H9 (cell line): ENCODE measurements around the gene TRMT1L. TPM values are rescaled to one million over a fixed set of nuclear protein-coding genes. Genes with fewer than 3 reads are reported as not detected.

Source experiments
- DNase-seq: peaks from one replicate; pipeline ENCODE4 v3.0.0-alpha.2; 2017
- H2AFZ ChIP-seq: one replicate; pipeline ENCODE4 v1.6.1; 2013; ENCODE audit warnings: mild to moderate bottlenecking, low read length, control low read depth, moderate library complexity
- H2AK5ac ChIP-seq: 2 replicates; pipeline ENCODE4 v1.6.1; 2013; ENCODE audit warnings: low read length, control low read depth, mixed read lengths; ENCODE audit not compliant: insufficient read length
- H2BK120ac ChIP-seq: one replicate; pipeline ENCODE4 v1.6.1; 2013; ENCODE audit warnings: low read depth, mild to moderate bottlenecking, low read length, control low read depth, inconsistent platforms; ENCODE audit not compliant: poor library complexity, severe bottlenecking
- H2BK12ac ChIP-seq: 2 replicates; pipeline ENCODE4 v1.6.1; 2013; ENCODE audit warnings: low read length, control low read depth, mixed read lengths, low read depth; ENCODE audit not compliant: insufficient read length
- H2BK15ac ChIP-seq: 2 replicates; pipeline ENCODE4 v1.6.1; 2013; ENCODE audit warnings: low read depth, low read length, control low read depth
- H2BK20ac ChIP-seq: one replicate; pipeline ENCODE4 v1.6.1; 2013; ENCODE audit warnings: low read depth, mild to moderate bottlenecking, low read length, control low read depth, inconsistent platforms; ENCODE audit not compliant: poor library complexity, severe bottlenecking
- H2BK5ac ChIP-seq: 2 replicates; pipeline ENCODE4 v1.6.1; 2013; ENCODE audit warnings: low read length, control low read depth, mixed read lengths; ENCODE audit not compliant: insufficient read length
- H3K14ac ChIP-seq: 2 replicates; pipeline ENCODE4 v1.6.1; 2013; ENCODE audit warnings: low read length, control low read depth; ENCODE audit not compliant: insufficient read depth
- H3K18ac ChIP-seq: 2 replicates; pipeline ENCODE4 v1.6.1; 2013; ENCODE audit warnings: low read depth, mild to moderate bottlenecking, mixed read lengths, low read length, control low read depth; ENCODE audit not compliant: insufficient read length
- H3K23ac ChIP-seq: 2 replicates; pipeline ENCODE4 v1.6.1; 2013; ENCODE audit warnings: low read length, control low read depth, mixed read lengths, low read depth; ENCODE audit not compliant: insufficient read length
- H3K23me2 ChIP-seq: 2 replicates; pipeline ENCODE4 v1.6.1; 2013; ENCODE audit warnings: low read depth, mild to moderate bottlenecking, mixed read lengths, low read length, control low read depth; ENCODE audit not compliant: insufficient read length, poor library complexity, severe bottlenecking
- H3K27ac ChIP-seq: 2 replicates; pipeline ENCODE4 v1.5.1; 2013; ENCODE audit warnings: low read length, control low read depth, mixed read lengths, low read depth; ENCODE audit not compliant: insufficient read length
- H3K27me3 ChIP-seq: 2 replicates; pipeline ENCODE4 v1.6.1; 2013; ENCODE audit warnings: low read length, control low read depth, inconsistent platforms; ENCODE audit not compliant: insufficient read depth
- H3K4ac ChIP-seq: 2 replicates; pipeline ENCODE4 v1.6.1; 2013; ENCODE audit warnings: low read depth, mild to moderate bottlenecking, control low read depth, inconsistent platforms, low read length, moderate library complexity
- H3K4me1 ChIP-seq: 2 replicates; pipeline ENCODE4 v1.6.1; 2013; ENCODE audit warnings: low read length, control low read depth, inconsistent platforms; ENCODE audit not compliant: insufficient read depth
- H3K4me2 ChIP-seq: 2 replicates; pipeline ENCODE4 v1.6.1; 2013; ENCODE audit warnings: low read length, control low read depth, mixed read lengths; ENCODE audit not compliant: insufficient read length, insufficient read depth
- H3K56ac ChIP-seq: 2 replicates; pipeline ENCODE4 v1.6.1; 2013; ENCODE audit warnings: low read depth, mild to moderate bottlenecking, mixed read lengths, low read length, control low read depth; ENCODE audit not compliant: insufficient read length
- H3K79me1 ChIP-seq: 2 replicates; pipeline ENCODE4 v1.6.1; 2013; ENCODE audit warnings: low read depth, mild to moderate bottlenecking, moderate library complexity, low read length, control low read depth, inconsistent platforms; ENCODE audit not compliant: insufficient read depth, poor library complexity, severe bottlenecking
- H3K79me2 ChIP-seq: 2 replicates; pipeline ENCODE4 v1.6.1; 2013; ENCODE audit warnings: low read length, control low read depth, inconsistent platforms; ENCODE audit not compliant: insufficient read depth
- H3K9ac ChIP-seq: 2 replicates; pipeline ENCODE4 v1.6.1; 2013; ENCODE audit warnings: low read length, control low read depth, mixed read lengths; ENCODE audit not compliant: insufficient read length; ENCODE audit errors: extremely low read depth
- H3K9me3 ChIP-seq: one replicate; pipeline ENCODE4 v1.6.1; 2013; ENCODE audit warnings: low read depth, low read length, inconsistent platforms; ENCODE audit not compliant: control insufficient read depth
- H3T11ph ChIP-seq: one replicate; pipeline ENCODE4 v1.6.1; 2013; ENCODE audit warnings: mild to moderate bottlenecking, low read length, control low read depth, inconsistent platforms
- H4K20me1 ChIP-seq: one replicate; pipeline ENCODE4 v1.6.1; 2013; ENCODE audit not compliant: control insufficient read depth, insufficient read length, insufficient read depth
- H4K5ac ChIP-seq: 2 replicates; pipeline ENCODE4 v1.6.1; 2013; ENCODE audit warnings: low read depth, mild to moderate bottlenecking, mixed read lengths, low read length, control low read depth; ENCODE audit not compliant: insufficient read length
- H4K8ac ChIP-seq: replicated peaks from 2 replicates; pipeline ENCODE4 v1.6.1; 2013; ENCODE audit warnings: low read length, control low read depth, mixed read lengths, low read depth; ENCODE audit not compliant: insufficient read length
- H4K91ac ChIP-seq: 2 replicates; pipeline ENCODE4 v1.6.1; 2013; ENCODE audit warnings: low read depth, mild to moderate bottlenecking, moderate library complexity, mixed read lengths, low read length, control low read depth; ENCODE audit not compliant: insufficient read length
- H3K27ac Mint-ChIP-seq, 3 experiments: 2 replicates in 2 of 3; 3 replicates in 1 of 3; pipeline ENCODE4 v1.8.0; 2020 to 2021; ENCODE audit warnings: mixed read lengths in 3 of 3, mild to moderate bottlenecking in 1 of 3, moderate library complexity in 1 of 3
- H3K27me3 Mint-ChIP-seq: 2 replicates; pipeline ENCODE4 v1.8.0; 2021; ENCODE audit warnings: low read depth, mild to moderate bottlenecking, moderate library complexity, mixed read lengths
- H3K36me3 Mint-ChIP-seq, 3 experiments: 2 replicates in 2 of 3; 3 replicates in 1 of 3; pipeline ENCODE4 v1.8.0; 2020 to 2021; ENCODE audit warnings: low read depth in 3 of 3, mixed read lengths in 3 of 3; ENCODE audit not compliant: insufficient read depth in 1 of 3
- H3K4me1 Mint-ChIP-seq, 2 experiments: 2 replicates each; pipeline ENCODE4 v1.8.0; 2020; ENCODE audit warnings: mixed read lengths in 2 of 2
- H3K4me3 Mint-ChIP-seq, 2 experiments: 2 replicates in 1 of 2; 3 replicates in 1 of 2; pipeline ENCODE4 v1.8.0; 2020 to 2021; ENCODE audit warnings: mild to moderate bottlenecking in 2 of 2, mixed read lengths in 2 of 2, moderate library complexity in 1 of 2
- H3K9me3 Mint-ChIP-seq, 2 experiments: 2 replicates in 1 of 2; 3 replicates in 1 of 2; pipeline ENCODE4 v1.8.0; 2020; ENCODE audit warnings: mild to moderate bottlenecking in 2 of 2, mixed read lengths in 2 of 2, moderate library complexity in 1 of 2
- WGBS: extraction: QIAGEN DNeasy Blood & Tissue Kit; methylation state at CpG from one replicate; pipeline ENCODE4 v1.1.7; 2013; ENCODE audit warnings: missing lambda C conversion rate, low lambda C conversion rate, mixed read lengths; ENCODE audit not compliant: insufficient read length; ENCODE audit errors: extremely low coverage; 5-methylcytosine and 5-hydroxymethylcytosine counted together
- total RNA-seq: library from RNA; stranded (reverse); gene quantifications from 2 replicates; pipeline ENCODE4 v1.2.1, GENCODE V29; 2021
- TF ChIP-seq, protein P1 (sequence below): fragments of 200-600 bp; sonication (generic); conservative IDR thresholded peaks from 3 replicates; pipeline ENCODE4 v1.8.0; 2021; ENCODE audit warnings: antibody characterized with exemption, mild to moderate bottlenecking

The TRMT1L gene
- total RNA-seq, 1 experiment from 2014 or later, result 17.9 TPM

DNA sequence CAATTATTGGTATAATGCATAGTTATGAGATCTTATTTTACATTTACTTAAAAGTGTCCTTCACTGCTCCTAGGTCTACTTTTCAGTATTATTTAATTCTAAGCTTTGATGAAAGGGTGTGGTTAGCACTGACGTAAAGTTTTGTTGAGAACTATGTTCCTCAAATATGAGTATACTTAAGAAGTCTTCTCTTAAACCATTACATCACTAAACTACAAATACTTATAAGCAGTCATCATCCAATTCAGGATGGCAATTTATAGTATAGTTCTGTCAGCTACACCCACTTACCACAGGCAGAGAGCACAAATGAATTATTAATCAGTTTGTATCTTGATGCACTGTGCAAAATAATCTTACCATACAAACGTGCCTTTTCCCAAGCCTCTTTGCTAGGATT is 27.0 kb downstream of the TRMT1L start:
- H3K4me2 ChIP-seq, result no peak overlapping the region

More for the DNA sequence above, 27.0 kb downstream of the TRMT1L start:
- H2BK5ac ChIP-seq, result no peak overlapping the region
- TF ChIP-seq, protein P1, sequence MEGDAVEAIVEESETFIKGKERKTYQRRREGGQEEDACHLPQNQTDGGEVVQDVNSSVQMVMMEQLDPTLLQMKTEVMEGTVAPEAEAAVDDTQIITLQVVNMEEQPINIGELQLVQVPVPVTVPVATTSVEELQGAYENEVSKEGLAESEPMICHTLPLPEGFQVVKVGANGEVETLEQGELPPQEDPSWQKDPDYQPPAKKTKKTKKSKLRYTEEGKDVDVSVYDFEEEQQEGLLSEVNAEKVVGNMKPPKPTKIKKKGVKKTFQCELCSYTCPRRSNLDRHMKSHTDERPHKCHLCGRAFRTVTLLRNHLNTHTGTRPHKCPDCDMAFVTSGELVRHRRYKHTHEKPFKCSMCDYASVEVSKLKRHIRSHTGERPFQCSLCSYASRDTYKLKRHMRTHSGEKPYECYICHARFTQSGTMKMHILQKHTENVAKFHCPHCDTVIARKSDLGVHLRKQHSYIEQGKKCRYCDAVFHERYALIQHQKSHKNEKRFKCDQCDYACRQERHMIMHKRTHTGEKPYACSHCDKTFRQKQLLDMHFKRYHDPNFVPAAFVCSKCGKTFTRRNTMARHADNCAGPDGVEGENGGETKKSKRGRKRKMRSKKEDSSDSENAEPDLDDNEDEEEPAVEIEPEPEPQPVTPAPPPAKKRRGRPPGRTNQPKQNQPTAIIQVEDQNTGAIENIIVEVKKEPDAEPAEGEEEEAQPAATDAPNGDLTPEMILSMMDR, result no peak
- DNase-seq, result no peak
- no peak overlapping the region for H2BK15ac ChIP-seq
- H3K27me3 ChIP-seq, result no peaks in the 10 kb centered on the region
- no peak overlapping the region for H2BK120ac ChIP-seq
- Mint-ChIP-seq H3K9me3 (peaks cover 5% of the 10 kb centered on the region in 2 experiments; a peak in 4 of 5 replicates), H3K27me3 (no peaks in the 10 kb centered on the region), H3K36me3 (peaks cover 23 to 50% (median 48%) of the 10 kb centered on the region in 3 experiments), H3K4me1 (no peaks in the 10 kb centered on the region), H3K27ac (0 out of 7 replicates have a peak overlapping the region, but pooled peaks of 1 of the 3 experiments have one; percentile 28), H3K4me3 (no peak overlapping the region)
- no peak overlapping the region for H3K14ac ChIP-seq
- H2AK5ac ChIP-seq, result no peak overlapping the region
- H3T11ph ChIP-seq, result no peak overlapping the region
- H3K9ac ChIP-seq, result no peak overlapping the region
- H2BK12ac ChIP-seq, result no peak overlapping the region
- H2AFZ ChIP-seq, result no peak overlapping the region
- H4K8ac ChIP-seq, result no peak overlapping the region
- H2BK20ac ChIP-seq, result no peak overlapping the region
- no peak overlapping the region for H3K56ac ChIP-seq
- no peak overlapping the region for H4K5ac ChIP-seq
- no peaks in the 10 kb centered on the region for H3K23me2 ChIP-seq
- no peaks in the 10 kb centered on the region for H4K20me1 ChIP-seq
- H4K91ac ChIP-seq, result no peak overlapping the region
- H3K79me2 ChIP-seq, result no peaks in the 10 kb centered on the region
- no peak overlapping the region for H3K18ac ChIP-seq
- H3K4ac ChIP-seq, result no peak overlapping the region
- H3K4me1 ChIP-seq, result no peaks in the 10 kb centered on the region
- H3K23ac ChIP-seq, result no peak overlapping the region
- H3K9me3 ChIP-seq, result no peaks in the 10 kb centered on the region
- no CpG with 5 or more reads among the region's 2 CpGs for WGBS
- H3K27ac ChIP-seq, result no peak overlapping the region
- H3K79me1 ChIP-seq, result no peaks in the 10 kb centered on the region
